Left renal cortex interstitium (tissue), 4 donors: Measurements from ENCODE around the gene PPP1R14B. TPM values are rescaled to one million over a fixed set of nuclear protein-coding genes. Genes with fewer than 3 reads are reported as not detected.

ENCODE experiments used
- DNase-seq, 4 donors: peaks; one replicate each; pipeline ENCODE4 v3.0.0-alpha.2; 2013; ENCODE audit warnings: low read depth in 4 of 4, low spot score in 2 of 4, missing footprints in 1 of 4
- polyA plus RNA-seq, 4 donors: library from polyadenylated mRNA; unstranded; fragments of 120-200 nt; gene quantifications; one replicate each; pipeline ENCODE4 v1.2.1, GENCODE V29; 2013; ENCODE audit not compliant: insufficient read length in 4 of 4

The PPP1R14B gene
- polyA plus RNA-seq: 100 to 1,000 TPM in 1 of 4 donors, 10 to 100 TPM in 3; 53.8 to 117 (median 76.0) TPM

GRCh38 chr11:64246871-64247728 lies at the start of gene PPP1R14B:
TSS of gene PPP1R14B (minus strand) at chr11:64246943. CDS start at chr11:64246673, 270 bp downstream.
- peak in 1 of 4 donors; percentile 80 for DNase-seq

- DNase-seq: no peak
These were observed 49.5 kb upstream of the PPP1R14B start for GRCh38 chr11:64296236-64296635.

GRCh38 chr11:64295760-64296159 lies 49.0 kb upstream of the PPP1R14B start:
- DNase-seq: no peak

- DNase-seq: no peak
These were observed 48.0 kb upstream of the PPP1R14B start for GRCh38 chr11:64294774-64295173.

- DNase-seq: no peak
These were observed 45.9 kb upstream of the PPP1R14B start for GRCh38 chr11:64292460-64293254.

GRCh38 chr11:64291752-64292459 lies 45.2 kb upstream of the PPP1R14B start:
- no peak for DNase-seq

- DNase-seq: no peak
These were observed 44.6 kb upstream of the PPP1R14B start, which contains the start of gene KCNK4 for GRCh38 chr11:64291262-64291751. TSS of gene KCNK4 (plus strand) at chr11:64291302. CDS start at chr11:64293019, 1,717 bp downstream.

- DNase-seq: no peak
These were observed 43.9 kb upstream of the PPP1R14B start for GRCh38 chr11:64290352-64291261.

GRCh38 chr11:64289002-64289564 lies 42.3 kb upstream of the PPP1R14B start:
- DNase-seq: no peak

GRCh38 chr11:64288353-64288750 lies 41.6 kb upstream of the PPP1R14B start:
- no peak for DNase-seq

GRCh38 chr11:64287676-64288352 lies 41.1 kb upstream of the PPP1R14B start:
- no peak for DNase-seq

- DNase-seq: no peak
These were observed 40.0 kb upstream of the PPP1R14B start for GRCh38 chr11:64286801-64287159.

GRCh38 chr11:64285885-64286800 lies 39.4 kb upstream of the PPP1R14B start:
- DNase-seq: no peak

- DNase-seq: peak in 2 of 4 donors; percentile 73 to 79
These were observed 38.5 kb upstream of the PPP1R14B start, which contains the start of gene GPR137 for GRCh38 chr11:64284962-64285884. TSS of gene GPR137 (plus strand) at chr11:64285848. CDS start at chr11:64286525, 677 bp downstream.

GRCh38 chr11:64284048-64284961 lies 37.6 kb upstream of the PPP1R14B start, which contains the start of gene BAD:
TSS of gene BAD (minus strand) at chr11:64284665. CDS start at chr11:64284368, 297 bp downstream.
- peak in 2 of 4 donors; percentile 84 to 91 for DNase-seq
